Mononuclear cell (primary cell): ENCODE measurements around the gene TLR10. TPM values are rescaled to one million over a fixed set of nuclear protein-coding genes. Genes with fewer than 3 reads are reported as not detected.

Source experiments
- H3K27me3 ChIP-seq: 2 replicates; pipeline ENCODE4 v1.6.0; 2011; ENCODE audit warnings: low read length, control low read depth; ENCODE audit not compliant: insufficient read depth
- H3K4me1 ChIP-seq: 2 replicates; pipeline ENCODE4 v1.5.1; 2011; ENCODE audit warnings: mild to moderate bottlenecking, low read length, control low read depth; ENCODE audit not compliant: insufficient read depth
- H3K4me3 ChIP-seq: 2 replicates; pipeline ENCODE4 v1.5.1; 2011; ENCODE audit warnings: mild to moderate bottlenecking, low read length, moderate library complexity
- H3K9me3 ChIP-seq: 2 replicates; pipeline ENCODE4 v1.5.1; 2011; ENCODE audit warnings: low read depth, mild to moderate bottlenecking, control low read depth, low read length
- total RNA-seq: library from RNA; depleted of rRNA; stranded (reverse); fragments of >200 nt; gene quantifications from one replicate; pipeline ENCODE4 v1.2.3, GENCODE V29; 2012

TLR10 gene
- total RNA-seq, 1 donor: 2.5 TPM

GRCh38 chr4:38805530-38806145 is 22.8 kb upstream of the TLR10 start:
- peaks cover 51% of the 10 kb centered on the region for H3K4me1 ChIP-seq
- peak overlapping the region; percentile 65 for H3K4me3 ChIP-seq

GRCh38 chr4:38804654-38805295 is 22.0 kb upstream of the TLR10 start, which contains the start of gene TLR1:
Gene TLR1 (minus strand): TSS chr4:38804791. CDS start chr4:38798831, 5,960 bp downstream.
- Histone ChIP-seq H3K4me3 (peak within 1 kb of the TSS; percentile 65), H3K27me3 (no peaks in the 10 kb centered on the region), H3K4me1 (peaks cover 52% of the 10 kb centered on the region), H3K9me3 (no peaks in the 10 kb centered on the region)

More at GRCh38 chr4:38805530-38806145, 22.8 kb upstream of the TLR10 start:
- no peaks in the 10 kb centered on the region for H3K27me3 ChIP-seq
- H3K9me3 ChIP-seq: no peaks in the 10 kb centered on the region

- peaks cover 7% of the 10 kb centered on the region for H3K9me3 ChIP-seq
- H3K27me3 ChIP-seq: no peaks in the 10 kb centered on the region
- peak overlapping the region; percentile 65 for H3K4me3 ChIP-seq
- H3K4me1 ChIP-seq: peaks cover 52% of the 10 kb centered on the region
Measured at GRCh38 chr4:38803833-38804653, 21.3 kb upstream of the TLR10 start.

- H3K4me3 ChIP-seq: peak overlapping the region; percentile 65
- peaks cover 52% of the 10 kb centered on the region for H3K4me1 ChIP-seq
- H3K9me3 ChIP-seq: peaks cover 20% of the 10 kb centered on the region
Measured at GRCh38 chr4:38802561-38803355, 20.0 kb upstream of the TLR10 start.

GRCh38 chr4:38800961-38801450 is 18.2 kb upstream of the TLR10 start:
- Histone ChIP-seq H3K4me3 (peak overlapping the region; percentile 65), H3K9me3 (peaks cover 28% of the 10 kb centered on the region), H3K27me3 (no peaks in the 10 kb centered on the region), H3K4me1 (peaks cover 43% of the 10 kb centered on the region)

More at GRCh38 chr4:38802561-38803355, 20.0 kb upstream of the TLR10 start:
- H3K27me3 ChIP-seq: no peaks in the 10 kb centered on the region

GRCh38 chr4:38800366-38800765 is 17.6 kb upstream of the TLR10 start:
- peak overlapping the region; percentile 15 for H3K4me3 ChIP-seq
- H3K9me3 ChIP-seq: peaks cover 28% of the 10 kb centered on the region
- peaks cover 37% of the 10 kb centered on the region for H3K4me1 ChIP-seq
- H3K27me3 ChIP-seq: no peaks in the 10 kb centered on the region

GRCh38 chr4:38795087-38795486 is 12.3 kb upstream of the TLR10 start:
- no peak overlapping the region for H3K4me3 ChIP-seq
- H3K4me1 ChIP-seq: peaks cover 35% of the 10 kb centered on the region
- no peaks in the 10 kb centered on the region for H3K27me3 ChIP-seq
- H3K9me3 ChIP-seq: peaks cover 34% of the 10 kb centered on the region

- peaks cover 41% of the 10 kb centered on the region for H3K4me1 ChIP-seq
Measured at GRCh38 chr4:38794051-38794450, 11.3 kb upstream of the TLR10 start.

GRCh38 chr4:38791010-38791409 is 8.2 kb upstream of the TLR10 start:
- Histone ChIP-seq H3K27me3 (no peaks in the 10 kb centered on the region), H3K4me3 (no peak overlapping the region), H3K4me1 (peaks cover 59% of the 10 kb centered on the region), H3K9me3 (peaks cover 6% of the 10 kb centered on the region)

More at GRCh38 chr4:38794051-38794450, 11.3 kb upstream of the TLR10 start:
- Histone ChIP-seq H3K27me3 (no peaks in the 10 kb centered on the region), H3K4me3 (no peak overlapping the region), H3K9me3 (peaks cover 27% of the 10 kb centered on the region)

- Histone ChIP-seq H3K4me3 (no peak overlapping the region), H3K9me3 (no peaks in the 10 kb centered on the region), H3K27me3 (no peaks in the 10 kb centered on the region), H3K4me1 (peaks cover 70% of the 10 kb centered on the region)
Measured at GRCh38 chr4:38788317-38788716, 5.5 kb upstream of the TLR10 start.

- H3K4me1 ChIP-seq: peaks cover 72% of the 10 kb centered on the region
- no peak overlapping the region for H3K4me3 ChIP-seq
- no peaks in the 10 kb centered on the region for H3K9me3 ChIP-seq
- no peaks in the 10 kb centered on the region for H3K27me3 ChIP-seq
Measured at GRCh38 chr4:38787693-38788092, 4.9 kb upstream of the TLR10 start.

GRCh38 chr4:38785901-38786402 is 3.2 kb upstream of the TLR10 start:
- no peaks in the 10 kb centered on the region for H3K27me3 ChIP-seq
- peaks cover 60% of the 10 kb centered on the region for H3K4me1 ChIP-seq
- H3K9me3 ChIP-seq: no peaks in the 10 kb centered on the region
- no peak overlapping the region for H3K4me3 ChIP-seq

- Histone ChIP-seq H3K27me3 (no peaks in the 10 kb centered on the region), H3K9me3 (no peaks in the 10 kb centered on the region), H3K4me3 (no peak overlapping the region), H3K4me1 (peaks cover 53% of the 10 kb centered on the region)
Measured at GRCh38 chr4:38785041-38785790, 2.4 kb upstream of the TLR10 start.

GRCh38 chr4:38784141-38784540 is 1.4 kb upstream of the TLR10 start:
- Histone ChIP-seq H3K9me3 (no peaks in the 10 kb centered on the region), H3K4me3 (no peak overlapping the region), H3K27me3 (no peaks in the 10 kb centered on the region), H3K4me1 (peaks cover 46% of the 10 kb centered on the region)
